Measurements from ENCODE around the gene RPS18. TPM values are rescaled to one million over a fixed set of nuclear protein-coding genes. Genes with fewer than 3 reads are reported as not detected.

Gene RPS18
- total RNA-seq (2022; extraction: Qiagen RNA extraction; ENCODE audit: low read depth) = 2,487 to 2,796 TPM (median 2,684 TPM) in 5 replicates

GRCh38 chr6:33271468-33272274, at the start of gene RPS18, which contains the start of gene VPS52:
RPS18 (plus strand) TSS chr6:33272075; CDS start chr6:33272120, 45 bp downstream.
VPS52 (minus strand) TSS chr6:33271876; CDS start chr6:33271675, 201 bp downstream.

GRCh38 chr6:33276864-33277662, 5.2 kb downstream of the RPS18 start, which contains the start of gene B3GALT4:
B3GALT4 (plus strand) TSS chr6:33277123; CDS start chr6:33277420, 297 bp downstream.

GRCh38 chr6:33288921-33289783, 17.3 kb downstream of the RPS18 start, which contains the start of the genes PFDN6 and WDR46:
PFDN6 (plus strand) TSS chr6:33289601; CDS start chr6:33289857, 256 bp downstream.
WDR46 (minus strand) TSS chr6:33289239; CDS start chr6:33289170, 69 bp downstream.

GRCh38 chr6:33298773-33299236, 26.9 kb downstream of the RPS18 start, which contains the start of gene RGL2:
RGL2 (minus strand) TSS chr6:33298942; CDS start chr6:33298610, 332 bp downstream.

GRCh38 chr6:33313709-33314514, 42.0 kb downstream of the RPS18 start, which contains the start of gene TAPBP:
TAPBP (minus strand) TSS chr6:33314078; CDS start chr6:33314041, 37 bp downstream.

GRCh38 chr6:33317669-33318425, 46.0 kb downstream of the RPS18 start, which contains the start of gene ZBTB22:
ZBTB22 (minus strand) TSS chr6:33317744; CDS start chr6:33316916, 828 bp downstream.

Other genes starting within 250 kb of the RPS18 start
- not detected in 5 replicates for gene HLA-DPA1, start 198.4 kb upstream of the RPS18 start, total RNA-seq (2022; extraction: Qiagen RNA extraction; ENCODE audit: low read depth)
- not detected in 5 replicates for gene HLA-DPB1, start 196.1 kb upstream of the RPS18 start, total RNA-seq (2022; extraction: Qiagen RNA extraction; ENCODE audit: low read depth)
- gene COL11A2, start 79.6 kb upstream of the RPS18 start, total RNA-seq (2022; extraction: Qiagen RNA extraction; ENCODE audit: low read depth) = 0.76 to 1.2 TPM (median 0.82 TPM) in 5 replicates
- gene RXRB, start 71.4 kb upstream of the RPS18 start, total RNA-seq (2022; extraction: Qiagen RNA extraction; ENCODE audit: low read depth) = 17.7 to 24.3 TPM (median 22.1 TPM) in 5 replicates
- gene SLC39A7, start 71.2 kb upstream of the RPS18 start, total RNA-seq (2022; extraction: Qiagen RNA extraction; ENCODE audit: low read depth) = 115 to 124 TPM (median 121 TPM) in 5 replicates
- gene HSD17B8, start 67.4 kb upstream of the RPS18 start, total RNA-seq (2022; extraction: Qiagen RNA extraction; ENCODE audit: low read depth) = 13.2 to 15.8 TPM (median 14.3 TPM) in 5 replicates
- 18.0 to 27.4 TPM (median 24.9 TPM) in 5 replicates for gene RING1, start 63.6 kb upstream of the RPS18 start, total RNA-seq (2022; extraction: Qiagen RNA extraction; ENCODE audit: low read depth)
- gene VPS52, start 199 bp upstream of the RPS18 start, total RNA-seq (2022; extraction: Qiagen RNA extraction; ENCODE audit: low read depth) = 14.6 to 18.9 TPM (median 17.0 TPM) in 5 replicates
- gene B3GALT4, start 5.0 kb downstream of the RPS18 start, total RNA-seq (2022; extraction: Qiagen RNA extraction; ENCODE audit: low read depth) = 0.38 to 0.72 TPM (median 0.55 TPM) in 5 replicates
- gene WDR46, start 17.2 kb downstream of the RPS18 start, total RNA-seq (2022; extraction: Qiagen RNA extraction; ENCODE audit: low read depth) = 54.6 to 65.6 TPM (median 56.1 TPM) in 5 replicates
- gene PFDN6, start 17.5 kb downstream of the RPS18 start, total RNA-seq (2022; extraction: Qiagen RNA extraction; ENCODE audit: low read depth) = 103 to 126 TPM (median 110 TPM) in 5 replicates
- gene RGL2, start 26.9 kb downstream of the RPS18 start, total RNA-seq (2022; extraction: Qiagen RNA extraction; ENCODE audit: low read depth) = 12.4 to 15.7 TPM (median 13.9 TPM) in 5 replicates
- gene TAPBP, start 42.0 kb downstream of the RPS18 start, total RNA-seq (2022; extraction: Qiagen RNA extraction; ENCODE audit: low read depth) = 36.9 to 47.0 TPM (median 40.6 TPM) in 5 replicates
- 2.5 to 4.2 TPM (median 3.8 TPM) in 5 replicates for gene ZBTB22, start 45.7 kb downstream of the RPS18 start, total RNA-seq (2022; extraction: Qiagen RNA extraction; ENCODE audit: low read depth)
- 36.0 to 45.0 TPM (median 38.2 TPM) in 5 replicates for gene DAXX, start 50.9 kb downstream of the RPS18 start, total RNA-seq (2022; extraction: Qiagen RNA extraction; ENCODE audit: low read depth)
- 40.9 to 46.6 TPM (median 43.1 TPM) in 5 replicates for gene KIFC1, start 119.7 kb downstream of the RPS18 start, total RNA-seq (2022; extraction: Qiagen RNA extraction; ENCODE audit: low read depth)
- 14.1 to 20.9 TPM (median 18.6 TPM) in 5 replicates for gene PHF1, start 138.9 kb downstream of the RPS18 start, total RNA-seq (2022; extraction: Qiagen RNA extraction; ENCODE audit: low read depth)
- 172 to 231 TPM (median 211 TPM) in 5 replicates for gene CUTA, start 146.0 kb downstream of the RPS18 start, total RNA-seq (2022; extraction: Qiagen RNA extraction; ENCODE audit: low read depth)
- gene SYNGAP1, start 148.0 kb downstream of the RPS18 start, total RNA-seq (2022; extraction: Qiagen RNA extraction; ENCODE audit: low read depth) = 3.9 to 6.9 TPM (median 4.9 TPM) in 5 replicates
- gene ZBTB9, start 182.5 kb downstream of the RPS18 start, total RNA-seq (2022; extraction: Qiagen RNA extraction; ENCODE audit: low read depth) = 11.6 to 12.5 TPM (median 11.7 TPM) in 5 replicates